GM19468 (cell line): ENCODE measurements around the gene ELOVL6.
"Not testable (repeated sequence)": the region's sequence is repeated elsewhere in the genome, so short reads cannot be mapped to it uniquely, and the experiment has no call there.

Source experiments
- ATAC-seq: cut with Tn5 transposase; IDR thresholded peaks from one replicate; pipeline ENCODE4 v1.9.1; 2021; ENCODE audit warnings: mild to moderate bottlenecking, moderate library complexity, moderate number of reproducible peaks; ENCODE audit not compliant: unreplicated experiment; ENCODE audit errors: extremely low read depth

Gene ELOVL6

GRCh38 chr4:110197529-110198042, 829 bp downstream of the ELOVL6 start:
- no peak for ATAC-seq

DNA sequence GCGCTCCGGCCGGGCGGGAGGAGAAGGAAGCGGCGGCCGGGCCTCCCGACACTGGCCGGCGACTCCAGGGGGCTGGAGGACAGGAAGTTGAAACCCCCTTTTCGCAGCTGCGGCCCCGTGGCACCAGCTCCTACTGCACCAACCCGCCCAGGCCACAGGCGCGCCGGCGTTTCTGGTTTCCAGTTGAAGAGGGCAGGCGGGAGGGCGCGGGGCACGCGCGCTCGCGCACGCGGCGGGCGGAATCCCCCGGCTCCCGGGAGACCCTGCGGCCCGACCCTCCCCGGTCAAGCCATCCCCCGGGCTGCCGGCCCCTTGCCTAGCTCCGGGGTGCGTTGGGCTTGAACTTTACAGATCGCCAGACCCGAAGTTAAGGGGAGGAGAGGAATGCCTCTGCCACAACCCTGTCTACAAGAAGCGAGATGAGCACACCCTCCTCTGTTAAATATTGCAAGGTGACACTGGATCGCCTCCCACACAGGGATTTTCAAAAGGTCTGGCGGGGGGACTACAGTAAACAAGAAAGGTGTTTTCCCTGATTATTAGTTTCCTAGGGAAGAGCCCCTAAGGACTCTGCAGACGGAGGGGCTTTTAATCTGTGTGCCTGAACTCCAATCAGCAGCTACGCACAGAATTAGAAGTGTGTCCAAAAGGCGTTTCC, 1.4 kb downstream of the ELOVL6 start:
- ATAC-seq, result peak; percentile 11

DNA sequence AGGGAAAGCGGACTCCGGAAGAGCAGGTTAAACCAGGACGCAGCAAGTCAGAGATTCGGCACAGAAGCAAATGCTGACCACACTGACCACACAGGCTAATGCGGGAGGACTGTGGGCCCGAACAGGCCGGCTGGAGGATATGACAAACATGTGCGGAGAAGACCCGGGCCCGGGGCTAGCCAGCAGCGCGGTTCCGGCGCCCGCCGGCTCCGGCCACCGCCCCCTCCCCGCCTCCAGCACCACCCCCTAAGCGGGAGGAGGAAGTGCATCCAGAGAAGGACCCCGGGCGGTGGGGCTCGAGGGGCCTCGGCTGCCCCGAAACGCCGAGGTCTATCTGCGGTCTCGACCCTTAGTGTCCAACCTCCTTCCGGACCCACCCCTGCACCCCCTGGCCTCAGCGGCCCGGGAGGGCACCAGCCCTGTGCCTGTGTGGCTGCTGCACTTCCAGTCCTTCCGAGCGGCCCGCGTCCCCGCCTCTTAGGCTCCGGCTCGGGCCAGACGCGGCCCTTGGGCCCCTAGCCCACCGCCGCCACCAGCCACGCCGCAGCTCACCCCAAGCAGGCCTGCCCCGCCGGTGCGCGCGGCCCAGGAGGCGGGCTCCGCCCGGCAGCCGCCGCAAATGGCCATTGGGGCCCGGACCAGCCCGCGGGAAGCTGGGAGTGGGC, 2.1 kb downstream of the ELOVL6 start:
- ATAC-seq, result peak; percentile 8

- no peak for ATAC-seq
These were observed 2.7 kb downstream of the ELOVL6 start for GRCh38 chr4:110195561-110196205.

DNA sequence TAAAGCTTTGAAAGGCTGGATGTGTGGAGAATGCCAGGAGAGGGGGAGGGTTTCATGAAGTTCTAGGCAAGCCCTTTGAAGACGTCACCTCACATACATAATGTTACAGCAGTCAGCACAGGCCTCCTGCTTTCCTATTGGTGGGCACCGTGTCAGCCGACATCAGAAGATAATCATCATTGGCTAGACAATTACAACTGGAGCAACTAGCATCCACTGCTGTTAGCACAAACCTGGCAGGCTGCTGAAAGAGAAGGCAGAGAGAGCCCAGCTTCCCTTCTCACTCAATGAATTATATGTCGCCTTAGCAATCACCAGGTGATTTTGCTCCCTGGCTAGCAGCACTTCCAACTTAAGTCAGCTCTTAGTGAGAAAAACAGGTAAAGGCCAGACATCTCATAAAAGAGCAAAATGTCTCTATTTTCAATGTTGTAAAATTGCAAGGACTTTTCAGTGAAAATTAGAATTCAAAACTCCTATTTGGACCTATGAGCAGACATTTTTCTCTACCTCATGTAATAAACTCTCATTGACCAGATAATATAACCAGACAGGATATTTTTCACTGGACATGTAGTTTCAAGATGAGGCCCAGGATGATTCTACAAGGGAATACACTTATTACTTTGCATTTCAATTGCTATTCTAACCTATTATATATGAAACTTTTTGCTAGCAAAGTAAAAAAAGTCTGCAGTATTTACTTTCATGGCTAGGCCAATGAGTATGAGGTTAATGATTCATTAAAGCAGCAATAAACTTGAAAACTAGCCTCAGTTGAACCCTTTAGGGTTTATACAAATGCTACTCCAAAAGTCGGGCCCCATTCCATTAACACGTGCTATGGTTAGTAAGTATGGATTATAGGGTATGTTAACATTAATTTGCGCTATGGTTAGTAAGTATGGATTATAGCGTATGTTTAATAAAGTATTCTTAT, 4.3 kb downstream of the ELOVL6 start:
- peak; percentile 77 for ATAC-seq

GRCh38 chr4:110193287-110193686, 5.1 kb downstream of the ELOVL6 start:
- ATAC-seq, result not testable (repeated sequence)

DNA sequence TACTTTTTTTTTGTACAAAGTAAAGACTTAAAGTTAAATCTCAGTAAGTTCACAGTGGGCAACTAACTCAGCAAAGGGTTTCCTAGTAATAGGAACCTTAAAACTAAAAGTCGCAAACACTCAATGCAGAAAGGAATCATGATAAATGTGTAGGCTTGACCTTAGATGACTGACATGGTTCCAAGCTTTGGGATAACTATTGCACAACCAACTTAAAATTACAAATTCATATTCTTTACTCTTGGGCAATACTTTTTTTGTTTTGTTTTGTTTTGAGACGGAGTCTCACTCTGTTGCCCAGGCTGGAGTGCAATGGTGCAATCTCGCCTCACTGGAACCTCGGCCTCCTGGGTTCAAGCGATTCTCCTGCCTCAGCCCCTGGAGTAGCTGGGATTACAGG, 8.2 kb downstream of the ELOVL6 start:
- ATAC-seq, result no peak

GRCh38 chr4:110188113-110188512, 10.3 kb downstream of the ELOVL6 start:
- ATAC-seq, result no peak

DNA sequence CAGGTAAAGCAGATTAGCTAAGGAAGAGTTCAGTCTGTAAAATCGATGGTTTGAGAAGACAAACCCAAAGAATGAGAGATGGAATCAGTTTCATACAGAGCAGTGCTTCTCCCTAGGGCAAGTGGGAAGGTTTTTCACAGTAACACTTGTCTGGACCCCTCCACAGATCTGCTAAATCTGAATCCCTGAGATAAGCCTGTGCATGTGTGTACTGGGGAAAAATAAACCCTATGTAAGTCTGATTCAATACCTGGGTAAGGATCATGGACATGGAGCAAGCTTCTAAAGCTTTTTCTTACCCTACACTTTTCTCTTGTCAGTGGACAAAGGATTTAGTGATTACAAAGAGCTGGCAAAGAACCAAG, 13.6 kb downstream of the ELOVL6 start:
- no peak for ATAC-seq

DNA sequence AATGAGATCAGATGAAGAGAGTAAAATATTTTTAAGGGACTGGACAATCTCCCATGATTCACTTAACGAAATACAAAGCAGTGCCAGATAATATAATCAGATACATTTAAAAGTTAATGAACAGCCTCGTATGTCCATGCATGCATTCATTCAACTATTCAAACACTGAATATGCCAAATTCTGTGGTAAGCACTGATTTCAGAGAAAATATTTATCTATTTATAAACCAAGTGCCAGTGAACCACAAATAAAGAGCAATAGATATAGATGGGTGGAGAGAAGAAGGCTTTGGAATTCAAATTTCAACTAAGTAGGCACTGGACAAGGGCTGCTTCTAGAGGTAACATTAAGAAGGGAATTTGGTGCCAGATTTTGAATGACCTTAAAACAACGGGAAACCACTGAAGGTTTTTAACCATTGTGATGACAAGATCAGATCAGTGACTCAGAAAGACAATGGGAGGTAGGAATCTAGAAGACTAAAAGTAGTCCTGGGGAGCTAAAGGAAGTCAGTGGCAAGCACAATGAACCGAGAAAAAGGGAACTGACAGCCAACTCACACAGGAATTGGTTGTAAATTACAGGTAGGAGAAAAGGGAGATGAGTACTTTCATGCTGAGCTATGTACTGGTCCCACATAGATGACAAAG, 14.2 kb downstream of the ELOVL6 start:
- ATAC-seq, result no peak

GRCh38 chr4:110183643-110184042, 14.8 kb downstream of the ELOVL6 start:
- ATAC-seq, result no peak

GRCh38 chr4:110183058-110183457, 15.4 kb downstream of the ELOVL6 start:
- ATAC-seq, result no peak

DNA sequence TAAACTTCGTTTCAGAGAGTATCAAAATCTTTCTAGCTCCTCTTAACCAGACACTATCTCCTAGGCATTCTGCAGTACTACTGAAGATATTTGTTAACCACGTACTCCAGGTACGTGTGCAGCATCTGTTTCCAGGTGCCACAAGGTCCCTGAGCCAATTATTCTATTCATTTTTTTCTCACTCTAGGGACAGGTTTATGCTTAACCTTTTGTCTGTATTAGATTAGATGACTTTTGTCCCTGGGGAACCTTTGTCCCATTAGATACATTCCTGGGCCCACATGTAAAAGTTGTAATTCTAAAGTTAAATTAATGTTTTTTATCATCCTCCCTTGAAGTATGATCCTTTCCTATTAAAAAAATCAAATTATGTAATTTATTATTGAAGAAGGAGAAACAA, 16.5 kb downstream of the ELOVL6 start:
- ATAC-seq, result no peak

- no peak for ATAC-seq
These were observed 22.8 kb downstream of the ELOVL6 start for GRCh38 chr4:110175634-110176033.

DNA sequence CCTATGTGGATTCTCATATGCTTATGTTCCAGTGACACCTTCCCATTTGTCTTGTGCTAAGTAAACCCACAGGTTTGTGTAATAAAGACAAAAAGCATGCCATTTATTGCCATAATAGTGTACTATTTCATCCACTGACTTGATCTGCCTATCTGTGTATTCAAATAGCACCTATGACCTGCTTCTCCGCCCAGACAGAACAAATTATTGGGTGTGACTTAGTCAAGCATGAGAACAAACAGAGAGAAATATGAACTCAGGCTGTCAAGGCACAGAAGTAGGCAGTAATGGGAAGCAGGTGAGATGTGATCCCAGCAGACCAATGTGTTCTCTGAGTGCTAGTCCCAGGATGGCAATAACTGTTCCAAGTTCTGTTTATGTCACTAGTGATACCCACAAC, 25.4 kb downstream of the ELOVL6 start:
- no peak for ATAC-seq

- no peak for ATAC-seq
These were observed 26.4 kb downstream of the ELOVL6 start for GRCh38 chr4:110171971-110172370.

GRCh38 chr4:110170861-110171260, 27.6 kb downstream of the ELOVL6 start:
- ATAC-seq, result no peak

DNA sequence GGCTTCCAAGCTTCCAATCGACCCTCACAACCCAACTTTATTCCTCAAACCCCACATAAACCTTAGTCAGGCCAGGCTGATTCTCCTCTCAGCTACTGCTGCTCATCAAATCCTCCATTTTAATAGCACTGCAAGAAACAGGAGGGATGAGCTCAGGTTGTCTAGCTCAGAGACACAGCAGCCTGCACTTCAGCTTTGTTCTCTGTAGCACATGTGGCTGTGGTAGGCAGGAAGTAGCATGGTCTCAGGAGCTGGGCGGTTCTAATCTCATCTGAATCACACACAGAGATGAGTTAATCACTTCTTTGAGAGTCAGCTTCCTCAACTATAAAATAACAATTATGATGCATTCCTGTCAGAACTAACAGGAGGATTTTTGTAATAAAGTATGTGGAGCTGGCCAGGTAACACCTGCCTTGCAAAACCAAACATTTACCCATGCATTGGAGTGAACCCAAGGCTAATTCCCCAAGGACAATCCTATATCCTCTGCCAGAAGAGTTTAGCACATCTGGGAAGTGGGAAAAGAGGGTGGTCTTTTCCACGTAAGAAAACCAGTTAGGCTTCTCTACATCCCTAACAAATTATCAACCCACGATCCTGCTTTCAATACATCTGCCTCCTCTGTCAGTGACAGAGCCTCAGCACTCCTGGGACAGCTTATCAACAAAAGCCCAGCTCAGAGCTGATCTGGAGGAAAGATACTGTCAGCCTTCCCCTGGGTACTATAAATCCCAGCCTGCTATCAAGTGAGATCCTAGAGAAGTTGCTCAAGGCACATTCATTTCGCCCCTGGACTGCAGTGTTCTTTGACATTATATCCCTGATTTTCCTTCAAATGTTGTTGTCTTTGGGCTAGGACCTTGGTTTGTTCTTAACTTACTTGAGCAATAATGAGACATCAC, 32.8 kb downstream of the ELOVL6 start:
- ATAC-seq, result no peak

DNA sequence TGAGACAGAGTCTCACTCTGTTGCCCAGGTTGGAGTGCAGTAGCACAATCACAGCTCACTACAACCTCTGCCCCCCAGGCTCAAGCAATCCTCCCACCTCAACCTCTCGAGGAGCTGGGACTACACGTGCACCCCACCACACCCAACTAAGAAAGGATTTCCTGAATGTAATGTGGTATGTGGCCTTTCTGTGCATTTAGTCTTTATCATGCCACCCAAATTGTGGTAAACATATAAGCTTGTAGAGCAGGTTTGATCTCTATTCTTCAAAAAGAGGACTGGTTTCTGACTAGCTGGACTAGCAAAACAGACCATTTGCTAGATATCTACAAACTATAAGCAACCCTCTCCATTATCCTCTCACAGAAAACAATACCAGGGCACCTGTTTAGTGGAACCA, 33.6 kb downstream of the ELOVL6 start:
- ATAC-seq, result no peak
